Measurements from ENCODE around the gene NBPF20.
"Not testable (repeated sequence)": the region's sequence is repeated elsewhere in the genome, so short reads cannot be mapped to it uniquely, and the experiment has no call there.

The NBPF20 gene

GRCh38 chr1:145425436-145426029, at the start of gene NBPF20:
Gene NBPF20, minus strand, starts transcription at chr1:145425603. Its CDS starts 20,331 bp downstream, at chr1:145405272.
- H3K4me3 ChIP-seq (ENCODE audit: low read depth, low read length): peak within 1 kb of the TSS; percentile 63
- peak; percentile 78 for DNase-seq (ENCODE audit: low read depth)
- TF ChIP-seq MYC (IDR thresholded peaks at IDR 0.05; ENCODE audit: low read depth, low read length): no peak
- no peak for TF ChIP-seq CTCF (IDR thresholded peaks at IDR 0.05; ENCODE audit: low read depth, low read length)
- no peak for TF ChIP-seq POLR2A (IDR thresholded peaks at IDR 0.05; ENCODE audit: extremely low read depth, insufficient read length)
- TF ChIP-seq, protein P1, sequence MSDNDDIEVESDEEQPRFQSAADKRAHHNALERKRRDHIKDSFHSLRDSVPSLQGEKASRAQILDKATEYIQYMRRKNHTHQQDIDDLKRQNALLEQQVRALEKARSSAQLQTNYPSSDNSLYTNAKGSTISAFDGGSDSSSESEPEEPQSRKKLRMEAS (IDR thresholded peaks at IDR 0.05; ENCODE audit: low read depth, low read length): no peak

DNA sequence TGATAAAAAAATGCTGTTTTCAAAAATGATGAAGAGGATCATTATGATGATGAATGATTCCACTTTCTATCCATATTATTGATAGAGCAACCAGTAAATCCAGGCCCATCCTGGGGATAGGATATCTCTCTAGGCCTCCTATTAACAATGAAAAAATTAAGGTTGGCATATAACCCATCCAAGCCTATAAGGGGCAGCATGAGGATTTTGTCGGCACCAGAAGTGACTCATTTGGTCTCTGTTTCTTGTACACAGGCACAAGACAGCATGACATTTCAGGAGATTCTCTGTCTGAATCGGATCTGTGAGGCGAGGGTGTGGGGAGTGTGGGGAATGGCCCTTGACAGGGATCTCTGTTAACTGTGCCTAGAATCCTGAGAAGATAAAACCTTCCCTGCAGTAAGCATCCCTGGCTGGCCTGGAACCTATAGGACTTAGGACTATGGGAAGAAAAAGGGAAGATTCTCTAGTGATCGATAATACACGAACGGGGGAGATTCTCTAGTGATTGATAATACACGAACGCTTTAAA, 49.5 kb upstream of the NBPF20 start:
- not testable (repeated sequence) for H3K4me3 ChIP-seq (ENCODE audit: low read depth, low read length); DNase-seq (ENCODE audit: low read depth)

DNA sequence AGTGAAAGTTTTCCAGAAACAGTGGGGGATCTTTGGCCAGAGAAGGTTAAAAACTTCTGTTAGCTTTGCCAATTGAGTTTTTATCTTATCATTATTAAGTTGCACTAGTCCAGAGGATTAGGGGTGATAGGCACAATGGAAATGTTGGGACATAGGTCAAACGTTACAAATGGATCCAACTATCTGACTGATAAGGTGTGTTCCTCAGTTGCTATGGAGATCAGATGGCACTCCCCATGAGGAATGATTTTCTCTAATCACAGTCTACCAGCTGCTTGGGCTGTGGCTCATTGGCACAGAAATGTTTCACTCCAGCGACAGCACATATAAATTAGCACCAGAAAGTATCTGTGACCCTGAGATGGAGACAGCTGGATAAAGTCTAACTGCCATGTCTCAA, 47.3 kb upstream of the NBPF20 start:
- not testable (repeated sequence) for DNase-seq (ENCODE audit: low read depth); H3K4me3 ChIP-seq (ENCODE audit: low read depth, low read length)

- not testable (repeated sequence) for H3K4me3 ChIP-seq (ENCODE audit: low read depth, low read length); DNase-seq (ENCODE audit: low read depth)
These were observed 46.0 kb upstream of the NBPF20 start for GRCh38 chr1:145471365-145471764.

DNA sequence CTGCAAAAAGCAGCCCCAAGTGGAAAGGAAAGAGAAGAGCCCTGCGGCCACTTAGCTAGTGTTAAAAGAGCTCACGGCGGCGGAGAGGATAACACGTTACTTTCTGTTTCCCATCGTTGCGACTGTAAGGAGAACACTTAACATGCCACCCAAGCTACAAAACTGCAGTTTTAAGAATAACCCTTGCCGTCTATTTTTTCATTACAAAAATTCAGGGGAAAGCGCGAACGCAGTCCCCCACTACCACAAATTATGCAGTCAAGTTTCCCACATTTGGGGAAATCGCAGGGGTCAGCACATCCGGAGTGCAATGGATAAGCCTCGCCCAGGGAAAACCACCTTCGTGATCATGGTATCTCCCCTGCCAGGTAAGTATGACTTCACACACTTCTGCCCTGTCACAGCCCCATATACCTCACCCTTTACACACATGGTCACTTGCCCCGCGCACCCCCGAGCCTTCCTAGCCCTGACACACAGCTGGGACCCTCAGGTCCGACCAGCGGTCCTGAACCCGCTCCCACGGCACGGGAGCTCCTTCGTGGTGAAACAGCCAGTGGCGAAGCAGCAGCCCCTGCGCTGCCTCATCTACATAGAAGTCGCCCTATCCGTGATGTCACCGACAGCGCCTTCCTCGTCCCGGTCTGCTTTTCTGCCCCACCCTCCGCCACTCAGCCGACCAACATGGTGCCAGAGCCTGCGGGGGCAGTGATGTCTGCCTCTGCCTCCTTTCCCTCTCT, 40.2 kb upstream of the NBPF20 start:
- peak overlapping the region; percentile 21 for H3K4me3 ChIP-seq (ENCODE audit: low read depth, low read length)
- DNase-seq (ENCODE audit: low read depth): peak; percentile 82

- peak overlapping the region; percentile 21 for H3K4me3 ChIP-seq (ENCODE audit: low read depth, low read length)
- not testable (repeated sequence) for DNase-seq (ENCODE audit: low read depth)
These were observed 39.4 kb upstream of the NBPF20 start for GRCh38 chr1:145464708-145465336.

- H3K4me3 ChIP-seq (ENCODE audit: low read depth, low read length): not testable (repeated sequence)
These were observed 38.6 kb upstream of the NBPF20 start for GRCh38 chr1:145464017-145464416.

GRCh38 chr1:145460684-145461083, 35.3 kb upstream of the NBPF20 start:
- H3K4me3 ChIP-seq (ENCODE audit: low read depth, low read length); DNase-seq (ENCODE audit: low read depth): not testable (repeated sequence)

More at GRCh38 chr1:145464017-145464416, 38.6 kb upstream of the NBPF20 start:
- not testable (repeated sequence) for DNase-seq (ENCODE audit: low read depth)

GRCh38 chr1:145460048-145460447, 34.6 kb upstream of the NBPF20 start:
- H3K4me3 ChIP-seq (ENCODE audit: low read depth, low read length): not testable (repeated sequence)

DNA sequence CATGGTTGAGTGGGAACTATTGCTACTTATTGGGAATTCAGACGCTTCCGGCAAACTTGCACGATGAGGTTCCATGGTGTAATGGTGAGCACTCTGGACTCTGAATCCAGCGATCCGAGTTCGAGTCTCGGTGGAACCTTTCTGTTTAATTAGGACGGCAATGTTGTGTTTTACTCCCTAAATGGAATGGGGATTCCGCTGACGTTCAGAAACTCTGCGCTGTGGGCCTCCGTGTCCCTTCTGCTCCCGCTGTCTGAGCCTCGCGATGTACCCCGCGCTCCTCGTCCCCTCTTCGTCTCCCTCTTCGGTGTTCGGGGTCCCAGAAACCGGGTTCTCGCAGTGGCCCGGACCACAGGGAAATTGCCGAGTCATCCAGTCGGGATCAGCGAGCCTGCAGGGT, 34.2 kb upstream of the NBPF20 start:
- not testable (repeated sequence) for H3K4me3 ChIP-seq (ENCODE audit: low read depth, low read length); DNase-seq (ENCODE audit: low read depth)

More at GRCh38 chr1:145460048-145460447, 34.6 kb upstream of the NBPF20 start:
- DNase-seq (ENCODE audit: low read depth): not testable (repeated sequence)

GRCh38 chr1:145459063-145459462, 33.7 kb upstream of the NBPF20 start:
- DNase-seq (ENCODE audit: low read depth); H3K4me3 ChIP-seq (ENCODE audit: low read depth, low read length): not testable (repeated sequence)

- H3K4me3 ChIP-seq (ENCODE audit: low read depth, low read length); DNase-seq (ENCODE audit: low read depth): not testable (repeated sequence)
These were observed 29.4 kb upstream of the NBPF20 start for GRCh38 chr1:145454824-145455177.

GRCh38 chr1:145453873-145454823, 28.7 kb upstream of the NBPF20 start:
- DNase-seq (ENCODE audit: low read depth); H3K4me3 ChIP-seq (ENCODE audit: low read depth, low read length): not testable (repeated sequence)

GRCh38 chr1:145452506-145452905, 27.1 kb upstream of the NBPF20 start:
- not testable (repeated sequence) for DNase-seq (ENCODE audit: low read depth); H3K4me3 ChIP-seq (ENCODE audit: low read depth, low read length)

DNA sequence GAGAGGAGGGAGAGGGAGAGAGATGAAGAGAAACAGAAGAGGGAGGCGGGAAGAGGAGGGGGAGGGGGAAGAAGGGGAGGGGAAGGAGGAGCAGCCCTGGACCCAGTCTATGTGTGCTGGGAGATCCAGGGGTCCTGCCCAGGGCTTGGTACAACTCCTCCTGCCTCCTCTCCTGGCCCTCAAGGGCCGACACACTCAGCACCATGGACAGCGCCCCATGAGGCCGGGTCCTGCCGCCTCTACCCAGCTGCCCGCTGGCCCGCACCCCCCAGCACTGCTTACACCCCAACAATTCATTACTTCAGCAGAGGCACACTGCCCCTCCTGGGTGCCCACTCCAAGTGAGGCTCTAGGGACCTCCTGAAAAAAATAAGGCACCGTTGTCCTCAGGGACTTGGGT, 26.5 kb upstream of the NBPF20 start:
- peak; percentile 27 for DNase-seq (ENCODE audit: low read depth)

DNA sequence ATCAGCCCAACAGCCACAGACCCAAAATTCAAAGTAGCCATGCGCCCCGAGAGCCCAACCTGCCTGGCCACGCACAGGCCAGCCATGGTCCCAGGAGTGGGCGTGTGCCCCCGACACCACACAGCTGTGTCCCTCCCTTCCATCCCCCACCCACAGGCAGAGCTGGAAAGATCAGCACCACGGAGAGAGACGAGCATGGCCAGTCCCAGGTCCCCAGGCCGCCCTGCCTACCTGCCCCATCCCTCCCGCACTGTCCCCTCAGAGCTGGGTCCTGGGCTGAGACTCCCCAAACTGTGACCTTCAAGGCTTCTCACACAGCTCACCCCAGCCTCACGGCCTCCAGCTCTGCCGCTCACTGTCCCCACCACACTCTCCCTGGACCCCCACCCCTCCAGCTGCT, 19.8 kb upstream of the NBPF20 start:
- DNase-seq (ENCODE audit: low read depth): peak; percentile 1
- H3K4me3 ChIP-seq (ENCODE audit: low read depth, low read length): not testable (repeated sequence)

More for the DNA sequence above, 26.5 kb upstream of the NBPF20 start:
- not testable (repeated sequence) for H3K4me3 ChIP-seq (ENCODE audit: low read depth, low read length)
